Colonic mucosa (tissue), 4 donors: ENCODE results near the gene INTS14. TPM values are rescaled to one million over a fixed set of nuclear protein-coding genes. Genes with fewer than 3 reads are reported as not detected.

Experiments used
- DNase-seq: peaks from one replicate; pipeline ENCODE4 v3.0.0-alpha.2; 2020
- H3K27ac ChIP-seq: fragments of 200-600 bp; one replicate; pipeline ENCODE4 v1.8.0; 2021
- H3K27me3 ChIP-seq: fragments of 200-600 bp; one replicate; pipeline ENCODE4 v1.8.0; 2021
- H3K36me3 ChIP-seq: fragments of 200-600 bp; one replicate; pipeline ENCODE4 v1.8.0; 2021
- H3K4me1 ChIP-seq: fragments of 200-600 bp; one replicate; pipeline ENCODE4 v1.8.0; 2021; ENCODE audit warnings: mild to moderate bottlenecking
- H3K4me3 ChIP-seq: fragments of 200-600 bp; one replicate; pipeline ENCODE4 v1.8.0; 2021
- H3K9ac ChIP-seq, 2 donors: one replicate each; pipeline ENCODE4 v1.7.0; 2013; ENCODE audit warnings: control low read depth in 2 of 2, low read depth in 2 of 2, low read length in 2 of 2
- H3K9me3 ChIP-seq: fragments of 200-600 bp; one replicate; pipeline ENCODE4 v1.8.0; 2021
- CTCF ChIP-seq: fragments of 200-600 bp; IDR thresholded peaks from one replicate; pipeline ENCODE4 v1.8.0; 2022; ENCODE audit warnings: antibody characterized with exemption, mild to moderate bottlenecking
- intact Hi-C: fragments of 100-400 bp; cut with DNase I; formaldehyde crosslinking; loops from one replicate; pipeline ENCODE4 v1.14.1; 2022
- total RNA-seq, 2 donors: library from RNA; stranded (reverse); fragmentation: NEBNext Ultra II Directional in 1 of 2; extraction: Animal tissue kit (Norgen Biotek cat#: 25700) in 1 of 2; gene quantifications; one replicate each; pipeline ENCODE4 v1.2.1, GENCODE V29; 2021
- donor health status: healthy.
- donor health status: DM: no; HTN: no; CAD: no.
- donor health status: DM: no; HTN: no; CAD: no.

Gene INTS14
- total RNA-seq, 2 donors from 2014 or later: 37.2 to 41.1 TPM

GRCh38 chr15:65653341-65653740, 42.4 kb upstream of the INTS14 start:
- no peaks in the 10 kb centered on the region for H3K36me3 ChIP-seq
- TF ChIP-seq CTCF: no peak
- H3K9me3 ChIP-seq: no peaks in the 10 kb centered on the region
- H3K4me3 ChIP-seq: no peak overlapping the region
- no peaks in the 10 kb centered on the region for H3K27me3 ChIP-seq
- no peak overlapping the region for H3K9ac ChIP-seq
- intact Hi-C loops: no loop called here
- no peaks in the 10 kb centered on the region for H3K4me1 ChIP-seq
- no peak overlapping the region for H3K27ac ChIP-seq
- DNase-seq: no peak

GRCh38 chr15:65651831-65652749, 41.2 kb upstream of the INTS14 start:
- Histone ChIP-seq H3K36me3 (no peaks in the 10 kb centered on the region), H3K9me3 (no peaks in the 10 kb centered on the region), H3K4me1 (no peaks in the 10 kb centered on the region), H3K4me3 (no peak overlapping the region), H3K27ac (no peak overlapping the region), H3K9ac (no peak overlapping the region), H3K27me3 (no peaks in the 10 kb centered on the region)
- no peak for DNase-seq
- no peak for TF ChIP-seq CTCF
- intact Hi-C loops: no loop called here

- H3K4me3 ChIP-seq: no peak overlapping the region
- no peak overlapping the region for H3K27ac ChIP-seq
- no peaks in the 10 kb centered on the region for H3K4me1 ChIP-seq
- no peaks in the 10 kb centered on the region for H3K9me3 ChIP-seq
- no peak for DNase-seq
- H3K9ac ChIP-seq: no peak overlapping the region
- no peaks in the 10 kb centered on the region for H3K36me3 ChIP-seq
- H3K27me3 ChIP-seq: no peaks in the 10 kb centered on the region
- TF ChIP-seq CTCF: no peak
- intact Hi-C loops: no loop called here
Measured at GRCh38 chr15:65651042-65651322, 40.1 kb upstream of the INTS14 start.

GRCh38 chr15:65650312-65651041, 39.5 kb upstream of the INTS14 start:
- Histone ChIP-seq H3K4me3 (no peak overlapping the region), H3K9ac (no peak overlapping the region), H3K27me3 (no peaks in the 10 kb centered on the region), H3K27ac (no peak overlapping the region), H3K36me3 (no peaks in the 10 kb centered on the region), H3K9me3 (no peaks in the 10 kb centered on the region), H3K4me1 (no peaks in the 10 kb centered on the region)
- intact Hi-C loops: no loop called here
- DNase-seq: no peak
- no peak for TF ChIP-seq CTCF

GRCh38 chr15:65646486-65646885, 35.6 kb upstream of the INTS14 start:
- H3K27ac ChIP-seq: no peak overlapping the region
- no peaks in the 10 kb centered on the region for H3K4me1 ChIP-seq
- intact Hi-C loops: loop anchor here (10.0 kb wide), 1 partner anchor 178 kb away; no protein-coding TSS in a partner anchor
- H3K36me3 ChIP-seq: no peaks in the 10 kb centered on the region
- H3K27me3 ChIP-seq: no peaks in the 10 kb centered on the region
- no peak overlapping the region for H3K4me3 ChIP-seq
- H3K9me3 ChIP-seq: no peaks in the 10 kb centered on the region
- no peak for TF ChIP-seq CTCF
- no peak overlapping the region for H3K9ac ChIP-seq
- DNase-seq: no peak
